BJ (cell line): ENCODE measurements around the gene CPT2. TPM values are rescaled to one million over a fixed set of nuclear protein-coding genes. Genes with fewer than 3 reads are reported as not detected.

Experiments used
- CTCF ChIA-PET: fragments of 350-600 bp; formaldehyde crosslinking; extraction: SDS; loops from one replicate; lab custom pipeline; 2021; ENCODE audit warnings: antibody characterized with exemption, inconsistent platforms; lab: Yijun Ruan, JAX
- POLR2A ChIA-PET: fragments of 300-600 bp; sonication (Branson Sonifier 250); formaldehyde crosslinking; extraction: SDS; loops from one replicate; lab custom pipeline; 2021; ENCODE audit warnings: antibody characterized with exemption; lab: Charles Lee
- DNase-seq: peaks from one replicate; pipeline ENCODE4 v3.0.0-alpha.2; 2011; ENCODE audit warnings: low read depth
- H3K27me3 ChIP-seq: 2 replicates; pipeline ENCODE4 v1.6.0; 2011; ENCODE audit warnings: low read length; ENCODE audit not compliant: control insufficient read depth, insufficient read depth
- H3K36me3 ChIP-seq: 2 replicates; pipeline ENCODE4 v1.5.1; 2011; ENCODE audit warnings: low read length; ENCODE audit not compliant: control insufficient read depth, insufficient read depth
- H3K4me3 ChIP-seq: 2 replicates; pipeline ENCODE4 v1.5.1; 2011; ENCODE audit warnings: low read depth, mild to moderate bottlenecking, control low read depth, low read length
- CTCF ChIP-seq: IDR thresholded peaks from 2 replicates; pipeline ENCODE4 v1.5.1; 2011; ENCODE audit warnings: low read depth, mild to moderate bottlenecking, control low read depth, inconsistent platforms, low read length, moderate library complexity; ENCODE audit not compliant: insufficient read depth
- polyA plus RNA-seq: library from polyadenylated mRNA; depleted of rRNA; stranded (reverse); fragments of >200 nt; gene quantifications from 2 replicates; pipeline ENCODE4 v1.2.3, GENCODE V29; 2011

The CPT2 gene
- polyA plus RNA-seq, 1 experiment = 20.6 TPM

GRCh38 chr1:53220962-53221286, 24.3 kb downstream of the CPT2 start:
- no peak for DNase-seq
- ChIA-PET POLR2A (interaction anchor here (0.6 kb wide), 1 partner anchor 28 kb away, joined by 5 read pairs; no protein-coding TSS in a partner anchor), CTCF (interaction anchor here (0.6 to 0.7 kb wide), 2 partner anchors 33 to 730 kb away, joined by 3 read pairs; no protein-coding TSS in a partner anchor)
- TF ChIP-seq CTCF = no peak
- Histone ChIP-seq H3K27me3 (no peaks in the 10 kb centered on the region), H3K4me3 (peak overlapping the region; percentile 99), H3K36me3 (peaks cover 3% of the 10 kb centered on the region; the same call in 1 of the 2 replicates)

GRCh38 chr1:53237638-53238037, 41.0 kb downstream of the CPT2 start:
- ChIA-PET POLR2A (no interaction called here), CTCF (no interaction called here)
- Histone ChIP-seq H3K27me3 (no peaks in the 10 kb centered on the region), H3K36me3 (peaks cover 3% of the 10 kb centered on the region), H3K4me3 (peak overlapping the region; percentile 76)
- DNase-seq = no peak
- TF ChIP-seq CTCF = no peak

GRCh38 chr1:53238197-53239155, 41.9 kb downstream of the CPT2 start, which contains the start of gene MAGOH:
MAGOH (minus strand) TSS chr1:53238518; CDS start chr1:53238448, 70 bp downstream.
- DNase-seq = peak; percentile 77
- peak within 1 kb of the TSS; percentile 76 for H3K4me3 ChIP-seq
- no peaks in the 10 kb centered on the region for H3K27me3 ChIP-seq
- TF ChIP-seq CTCF = no peak
- peaks cover 3% of the 10 kb centered on the region for H3K36me3 ChIP-seq
- ChIA-PET POLR2A (no interaction called here), CTCF (interaction anchor here (0.6 kb wide), 1 partner anchor 15 kb away, joined by 3 read pairs; no protein-coding TSS in a partner anchor)

GRCh38 chr1:53241828-53242227, 45.2 kb downstream of the CPT2 start:
- Histone ChIP-seq H3K27me3 (no peaks in the 10 kb centered on the region), H3K36me3 (no peaks in the 10 kb centered on the region), H3K4me3 (no peak overlapping the region)
- DNase-seq = no peak
- TF ChIP-seq CTCF = no peak
- ChIA-PET CTCF (no interaction called here), POLR2A (no interaction called here)

- Histone ChIP-seq H3K27me3 (no peaks in the 10 kb centered on the region), H3K4me3 (no peak overlapping the region), H3K36me3 (no peaks in the 10 kb centered on the region)
- ChIA-PET CTCF (interaction anchor here (0.6 to 0.8 kb wide), 2 partner anchors 14 to 301 kb away, joined by 3 read pairs; no protein-coding TSS in a partner anchor), POLR2A (no interaction called here)
- no peak for TF ChIP-seq CTCF
- no peak for DNase-seq
Measured at GRCh38 chr1:53242381-53242780, 45.8 kb downstream of the CPT2 start.
